GM23248 (cell line): Measurements from ENCODE around the gene SCYGR7. TPM values are rescaled to one million over a fixed set of nuclear protein-coding genes. Genes with fewer than 3 reads are reported as not detected.

Source experiments
- DNase-seq: peaks from one replicate; pipeline ENCODE4 v3.0.0-alpha.2; 2015
- H2AFZ ChIP-seq: fragments of 200-600 bp; sonication (generic); 2 replicates; pipeline ENCODE4 v1.6.1; 2016; ENCODE audit warnings: antibody characterized with exemption
- H3F3A ChIP-seq: fragments of 200-600 bp; sonication (generic); 2 replicates; pipeline ENCODE4 v1.6.1; 2016; ENCODE audit warnings: mild to moderate bottlenecking, antibody characterized with exemption, mixed run types; ENCODE audit not compliant: insufficient read depth
- H3K27ac ChIP-seq: fragments of 200-600 bp; sonication (generic); 2 replicates; pipeline ENCODE4 v1.5.1; 2016; ENCODE audit warnings: mild to moderate bottlenecking
- H3K27me3 ChIP-seq: fragments of 200-600 bp; sonication (generic); replicated peaks from 2 replicates; pipeline ENCODE4 v1.6.1; 2016; ENCODE audit warnings: mild to moderate bottlenecking; ENCODE audit not compliant: insufficient read depth
- H3K36me3 ChIP-seq: fragments of 200-600 bp; sonication (generic); 2 replicates; pipeline ENCODE4 v1.6.1; 2016; ENCODE audit warnings: low read depth, mild to moderate bottlenecking
- H3K4me1 ChIP-seq: fragments of 200-600 bp; sonication (generic); 2 replicates; pipeline ENCODE4 v1.6.1; 2016; ENCODE audit warnings: mild to moderate bottlenecking; ENCODE audit not compliant: insufficient read depth
- H3K4me2 ChIP-seq: fragments of 200-600 bp; sonication (generic); one replicate; pipeline ENCODE4 v1.6.1; 2016; ENCODE audit warnings: mild to moderate bottlenecking; ENCODE audit not compliant: unreplicated experiment
- H3K4me3 ChIP-seq: fragments of 200-600 bp; sonication (generic); 2 replicates; pipeline ENCODE4 v1.5.1; 2016; ENCODE audit warnings: mild to moderate bottlenecking
- H3K79me2 ChIP-seq: fragments of 200-600 bp; sonication (generic); 2 replicates; pipeline ENCODE4 v1.6.1; 2016; ENCODE audit warnings: mild to moderate bottlenecking; ENCODE audit not compliant: insufficient read depth
- H3K9ac ChIP-seq: fragments of 200-600 bp; sonication (generic); 2 replicates; pipeline ENCODE4 v1.6.1; 2016; ENCODE audit warnings: mild to moderate bottlenecking
- H3K9me2 ChIP-seq: fragments of 200-600 bp; sonication (generic); 2 replicates; pipeline ENCODE4 v1.6.1; 2016; ENCODE audit warnings: mixed run types, mild to moderate bottlenecking, moderate library complexity; ENCODE audit not compliant: insufficient read depth
- H3K9me3 ChIP-seq: fragments of 200-600 bp; sonication (generic); one replicate; pipeline ENCODE4 v1.6.1; 2017; ENCODE audit warnings: low read depth
- H4K20me1 ChIP-seq: fragments of 200-600 bp; sonication (generic); 2 replicates; pipeline ENCODE4 v1.6.0; 2016; ENCODE audit not compliant: insufficient read depth
- EZH2 ChIP-seq: fragments of 200-600 bp; sonication (generic); IDR thresholded peaks from 2 replicates; pipeline ENCODE4 v1.6.1; 2018; ENCODE audit warnings: antibody characterized with exemption, mild to moderate bottlenecking; ENCODE audit not compliant: insufficient read depth, poor library complexity, severe bottlenecking
- EZH2phosphoT487 ChIP-seq: fragments of 200-600 bp; sonication (generic); IDR thresholded peaks from 2 replicates; pipeline ENCODE4 v1.6.1; 2018; ENCODE audit warnings: antibody characterized with exemption, moderate library complexity, mild to moderate bottlenecking, low read depth; ENCODE audit not compliant: insufficient read depth
- WGBS, 2 experiments: methylation state at CpG; one replicate each; pipeline ENCODE4 v1.1.6; 2015 to 2017; ENCODE audit warnings: low lambda C conversion rate in 2 of 2, low coverage in 1 of 2; ENCODE audit errors: missing lambda C conversion rate in 2 of 2; 5-methylcytosine and 5-hydroxymethylcytosine counted together
- in situ Hi-C: fragments of 300-500 bp; cut with MboI; formaldehyde crosslinking; loops from 2 replicates; pipeline ENCODE4 v1.15.0; 2020
- polyA plus RNA-seq: library from polyadenylated mRNA; unstranded; fragments of >200 nt; fragmentation: Nextera tagmentation; extraction: Ambion mirVana; gene quantifications from 2 replicates; pipeline ENCODE4 v1.2.1, GENCODE V29; 2016
- total RNA-seq: library from RNA; depleted of rRNA; stranded (reverse); fragments of >200 nt; shearing (Covaris generic); gene quantifications from 2 replicates; pipeline ENCODE4 v1.2.3, GENCODE V29; 2014

The SCYGR7 gene
- total and polyA plus RNA-seq, 2 experiments from 2014 or later, result not detected

DNA sequence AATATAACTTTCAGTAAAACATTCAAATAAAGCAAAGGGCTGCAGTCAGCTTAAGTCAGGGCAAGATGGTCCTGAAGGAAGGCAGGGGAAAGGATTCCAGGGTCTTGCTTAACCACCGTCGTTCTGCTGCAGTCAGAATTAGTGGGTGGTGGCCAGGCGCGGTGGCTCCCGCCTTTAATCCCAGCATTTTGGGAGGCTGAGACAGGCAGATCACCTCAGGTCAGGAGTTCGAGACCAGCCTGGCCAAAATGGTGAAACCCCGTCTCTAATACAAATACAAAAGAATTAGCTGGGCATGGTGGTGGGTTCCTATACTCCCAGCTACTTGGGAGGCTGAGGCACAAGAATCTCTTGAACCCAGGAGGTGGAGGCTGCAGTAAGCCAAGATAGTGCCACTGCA lies 17.1 kb upstream of the SCYGR7 start:
- Histone ChIP-seq H3K27ac (no peak overlapping the region), H3K79me2 (no peaks in the 10 kb centered on the region), H3K4me3 (no peak overlapping the region), H3K9me2 (no peaks in the 10 kb centered on the region), H2AFZ (no peak overlapping the region), H3F3A (no peaks in the 10 kb centered on the region), H4K20me1 (no peaks in the 10 kb centered on the region), H3K36me3 (no peaks in the 10 kb centered on the region), H3K27me3 (no peaks in the 10 kb centered on the region), H3K9me3 (no peaks in the 10 kb centered on the region), H3K4me1 (no peaks in the 10 kb centered on the region), H3K4me2 (no peak overlapping the region), H3K9ac (no peak overlapping the region)
- in situ Hi-C loops, result no loop called here
- TF ChIP-seq EZH2phosphoT487 (no peak), EZH2 (no peak)
- DNase-seq, result no peak
- WGBS, 2 experiments, result 77 to 79% methylated on average over 7 of the region's 7 CpGs

DNA sequence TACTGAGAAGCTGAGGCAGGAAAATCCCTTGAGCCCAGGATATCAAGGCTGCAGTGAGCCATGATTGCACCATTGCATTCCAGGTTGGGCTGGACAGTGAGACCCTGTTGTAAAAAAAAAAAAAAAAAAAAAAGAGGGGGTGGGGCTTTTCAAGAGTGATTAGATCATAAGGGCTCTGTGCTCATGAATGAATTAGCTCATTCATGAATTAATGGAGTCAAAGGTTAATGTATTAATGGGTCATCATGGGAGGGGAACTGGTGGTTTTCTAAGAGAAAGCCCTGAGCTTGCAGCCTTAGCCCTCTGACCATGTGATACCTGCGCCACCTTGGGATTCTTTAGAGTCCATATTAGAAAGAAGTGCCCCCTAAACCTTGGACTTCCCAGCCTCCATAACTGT lies 14.8 kb upstream of the SCYGR7 start:
- no peak overlapping the region for H3K27ac ChIP-seq
- H3K36me3 ChIP-seq, result no peaks in the 10 kb centered on the region
- H3K4me3 ChIP-seq, result no peak overlapping the region
- H3K79me2 ChIP-seq, result no peaks in the 10 kb centered on the region
- H3K9me3 ChIP-seq, result no peaks in the 10 kb centered on the region
- H3K4me2 ChIP-seq, result no peak overlapping the region
- 45 to 53% methylated on average over 1 of the region's 1 CpG for WGBS, 2 experiments
- H4K20me1 ChIP-seq, result no peaks in the 10 kb centered on the region
- H3K9me2 ChIP-seq, result no peaks in the 10 kb centered on the region
- peaks cover 3% of the 10 kb centered on the region; the same call in 1 of the 2 replicates for H3K4me1 ChIP-seq
- H3K9ac ChIP-seq, result no peak overlapping the region
- in situ Hi-C loops, result no loop called here
- no peak for DNase-seq
- TF ChIP-seq EZH2 (no peak), EZH2phosphoT487 (no peak)
- H3K27me3 ChIP-seq, result no peaks in the 10 kb centered on the region
- H3F3A ChIP-seq, result no peaks in the 10 kb centered on the region
- no peak overlapping the region for H2AFZ ChIP-seq

DNA sequence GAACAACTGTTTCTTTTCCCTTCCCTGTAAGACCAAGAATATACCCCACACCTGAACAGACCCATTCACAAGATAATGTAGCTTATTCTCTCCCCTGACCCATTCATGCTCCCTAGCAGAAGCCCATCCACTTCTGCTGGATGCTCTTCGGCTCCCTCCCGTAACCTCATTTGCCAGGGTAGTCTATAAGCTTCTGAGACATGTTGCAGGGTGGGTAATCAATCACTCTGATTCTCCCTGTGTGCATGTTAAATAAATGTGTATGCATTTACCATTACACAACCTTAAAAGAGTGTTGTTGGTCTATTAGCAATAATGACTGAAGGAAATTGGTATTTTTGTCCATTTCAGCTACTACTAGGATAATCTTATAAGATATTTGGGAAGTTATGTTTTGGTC lies 11.6 kb upstream of the SCYGR7 start:
- peaks cover 5% of the 10 kb centered on the region; the same call in 1 of the 2 replicates for H3K4me1 ChIP-seq
- no peaks in the 10 kb centered on the region for H3F3A ChIP-seq
- H3K4me2 ChIP-seq, result no peak overlapping the region
- no peaks in the 10 kb centered on the region for H3K9me2 ChIP-seq
- H3K79me2 ChIP-seq, result no peaks in the 10 kb centered on the region
- DNase-seq, result no peak
- no peak overlapping the region for H2AFZ ChIP-seq
- TF ChIP-seq EZH2, result no peak
- TF ChIP-seq EZH2phosphoT487, result no peak
- H3K9ac ChIP-seq, result no peak overlapping the region
- 98 to 100% methylated on average over 2 of the region's 2 CpGs for WGBS, 2 experiments
- H4K20me1 ChIP-seq, result no peaks in the 10 kb centered on the region
- no peak overlapping the region for H3K27ac ChIP-seq
- H3K4me3 ChIP-seq, result no peak overlapping the region
- H3K36me3 ChIP-seq, result no peaks in the 10 kb centered on the region
- in situ Hi-C loops, result no loop called here
- no peaks in the 10 kb centered on the region for H3K9me3 ChIP-seq
- no peaks in the 10 kb centered on the region for H3K27me3 ChIP-seq

DNA sequence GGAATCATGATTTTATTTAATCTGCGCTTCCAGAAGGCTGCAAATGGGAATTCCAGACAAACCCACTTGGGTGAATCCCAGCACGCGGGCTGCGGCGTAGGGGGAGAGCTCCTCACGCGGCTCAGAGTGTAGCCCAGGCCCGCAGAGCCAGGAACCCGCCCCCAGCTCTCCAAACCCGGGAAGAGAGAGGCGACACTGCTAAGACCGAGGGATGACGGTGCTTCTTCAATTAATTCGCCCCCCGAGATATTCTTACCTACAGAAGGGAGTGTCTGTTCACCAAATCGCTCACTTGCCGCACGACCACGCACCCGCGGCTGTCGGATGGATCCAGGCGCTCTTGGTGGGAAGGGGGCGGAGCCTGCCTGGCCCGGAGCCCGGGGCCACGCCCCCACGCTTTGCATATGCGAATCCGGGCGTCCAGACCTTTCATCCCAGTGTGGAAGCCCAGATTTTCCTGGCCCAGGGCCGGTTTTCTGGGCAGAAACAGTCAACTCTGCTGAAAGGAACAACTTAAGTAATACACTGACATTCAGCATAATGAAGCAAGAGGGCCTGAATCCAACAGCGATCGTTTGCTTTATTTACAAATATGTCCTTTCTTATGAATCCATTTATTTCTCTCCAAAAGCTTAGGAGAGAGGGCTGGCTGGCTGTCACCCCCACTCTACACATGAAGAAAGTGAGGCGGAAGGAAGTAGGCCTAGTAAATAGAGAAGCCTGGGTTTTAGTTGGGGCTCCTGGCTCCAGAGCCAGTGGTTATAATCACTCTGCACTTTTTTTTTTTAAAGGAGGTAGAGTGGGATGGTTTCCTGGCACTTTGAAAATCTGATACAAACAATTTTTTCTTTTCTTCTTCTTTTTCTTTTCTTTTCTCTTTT lies 10.2 kb upstream of the SCYGR7 start, which contains the start of gene SLC19A3:
Gene SLC19A3, minus strand, starts transcription at position 342 of the 881 bp plus-strand sequence. CDS start 15,710 bp downstream, outside the sequence.
- H3K4me2 ChIP-seq, result peak within 1 kb of the TSS; percentile 76
- H3K79me2 ChIP-seq, result no peaks in the 10 kb centered on the region
- H3K27me3 ChIP-seq, result no peaks in the 10 kb centered on the region
- peak within 1 kb of the TSS; percentile 71 for H3K4me3 ChIP-seq
- no peaks in the 10 kb centered on the region for H3K9me2 ChIP-seq
- H3K9ac ChIP-seq, result peak within 1 kb of the TSS; percentile 62
- peak within 1 kb of the TSS; percentile 83 for H2AFZ ChIP-seq
- H3K4me1 ChIP-seq, result peaks cover 5% of the 10 kb centered on the region; the same call in 1 of the 2 replicates
- WGBS, 2 experiments, result 2% methylated on average over 34 to 35 of the region's 35 CpGs
- no peaks in the 10 kb centered on the region for H3K9me3 ChIP-seq
- in situ Hi-C loops, result no loop called here
- no peaks in the 10 kb centered on the region for H4K20me1 ChIP-seq
- no peak within 1 kb of the TSS for H3K27ac ChIP-seq
- DNase-seq, result peak; percentile 85
- no peaks in the 10 kb centered on the region for H3F3A ChIP-seq
- TF ChIP-seq EZH2 (no peak), EZH2phosphoT487 (no peak)
- H3K36me3 ChIP-seq, result no peaks in the 10 kb centered on the region
